GM12878 (cell line): ENCODE results near the gene LMBRD1. TPM values are rescaled to one million over a fixed set of nuclear protein-coding genes. Genes with fewer than 3 reads are reported as not detected.

Experiments used
- ATAC-seq: fragments of 200-7000 bp; cut with Tn5 transposase; 3 replicates; pipeline ENCODE4 v1.9.1; 2020; ENCODE audit warnings: mild to moderate bottlenecking, moderate library complexity
- BruUV-seq: library from RNA; stranded (reverse); fragments of 400-500 nt; replicated peaks from 2 replicates; lab custom pipeline; 2021; lab: Mats Ljungman, UMichigan
- CTCF ChIA-PET: fragments of 300-600 bp; sonication (Branson Sonifier 250); formaldehyde crosslinking; extraction: SDS; loops from one replicate; lab custom pipeline; 2021; ENCODE audit warnings: inconsistent platforms; lab: Yijun Ruan, JAX
- POLR2A ChIA-PET: fragments of 350-600 bp; formaldehyde crosslinking; extraction: SDS; loops from one replicate; lab custom pipeline; 2021; ENCODE audit warnings: inconsistent platforms; lab: Charles Lee
- RAD21 ChIA-PET: fragments of 300-600 bp; sonication (Branson Sonifier 250); formaldehyde crosslinking; loops from one replicate; lab custom pipeline; 2023; ENCODE audit warnings: antibody characterized with exemption; ENCODE audit not compliant: unreplicated experiment; lab: Charles Lee
- SMC1A ChIA-PET: fragments of 300-600 bp; sonication (Branson Sonifier 250); formaldehyde crosslinking; loops from one replicate; lab custom pipeline; 2023; ENCODE audit not compliant: unreplicated experiment, uncharacterized antibody; lab: Charles Lee
- DNase-seq: peaks from one replicate; pipeline ENCODE4 v3.0.0-alpha.2; 2011; ENCODE audit warnings: low read depth, low spot score
- FAIRE-seq: peaks from 3 replicates; lab custom pipeline; 2011; peaks lifted over from hg19 to GRCh38; lab: Jason Lieb, UNC
- H2AFZ ChIP-seq: 2 replicates; pipeline ENCODE4 v1.6.0; 2011; ENCODE audit warnings: low read depth, low read length, control low read depth; ENCODE audit not compliant: control insufficient read depth
- H3K27ac ChIP-seq: 2 replicates; pipeline ENCODE4 v1.5.1; 2011; ENCODE audit warnings: control low read depth; ENCODE audit not compliant: control insufficient read depth, insufficient read depth
- H3K27me3 ChIP-seq, 2 experiments: replicated peaks in 1 of 2; 2 replicates each; pipeline versions ENCODE4 v1.6.0 to v1.6.1; 2011; ENCODE audit warnings: low read length in 1 of 2; ENCODE audit not compliant: control insufficient read depth in 2 of 2, insufficient read depth in 2 of 2
- H3K36me3 ChIP-seq, 2 experiments: 2 replicates each; pipeline ENCODE4 v1.5.1; 2011; ENCODE audit warnings: low read length in 1 of 2; ENCODE audit not compliant: control insufficient read depth in 2 of 2, insufficient read depth in 2 of 2
- H3K4me1 ChIP-seq: 2 replicates; pipeline ENCODE4 v1.6.1; 2011; ENCODE audit warnings: mild to moderate bottlenecking, low read length, moderate library complexity, mixed read lengths; ENCODE audit not compliant: control insufficient read depth, insufficient read depth
- H3K4me2 ChIP-seq: 2 replicates; pipeline ENCODE4 v1.6.0; 2011; ENCODE audit warnings: control low read depth; ENCODE audit not compliant: control insufficient read depth, insufficient read depth
- H3K4me3 ChIP-seq: fragments of 200-600 bp; sonication (generic); 2 replicates; pipeline ENCODE4 v1.5.1; 2016
- H3K79me2 ChIP-seq: 2 replicates; pipeline ENCODE4 v1.6.0; 2011; ENCODE audit warnings: low read length; ENCODE audit not compliant: control insufficient read depth, insufficient read depth
- H3K9ac ChIP-seq: 2 replicates; pipeline ENCODE4 v1.8.0; 2011; ENCODE audit warnings: low read length, control low read depth, mixed read lengths; ENCODE audit not compliant: control insufficient read depth, insufficient read depth
- H3K9me3 ChIP-seq: replicated peaks from 3 replicates; pipeline ENCODE4 v1.5.1; 2011; ENCODE audit warnings: mild to moderate bottlenecking, low read length; ENCODE audit not compliant: control insufficient read depth, insufficient read depth
- H4K20me1 ChIP-seq: 2 replicates; pipeline ENCODE4 v1.6.0; 2011; ENCODE audit not compliant: control insufficient read depth, insufficient read depth
- ASH2L ChIP-seq: fragments of 300-600, 200-600 bp; sonication (generic); IDR thresholded peaks from 2 replicates; pipeline ENCODE4 v1.6.1; 2017; ENCODE audit warnings: low read depth, mild to moderate bottlenecking, borderline replicate concordance
- GABPA ChIP-seq: IDR thresholded peaks from 2 replicates; pipeline ENCODE4 v1.6.1; 2014; ENCODE audit warnings: antibody characterized with exemption, low read depth, mild to moderate bottlenecking, inconsistent platforms
- RAD21 ChIP-seq: IDR thresholded peaks from 2 replicates; pipeline ENCODE4 v1.6.1; 2011; ENCODE audit warnings: mild to moderate bottlenecking, low read depth, low read length, moderate library complexity; ENCODE audit not compliant: insufficient read depth
- SMC3 ChIP-seq: IDR thresholded peaks from 2 replicates; pipeline ENCODE4 v1.6.1; 2011; ENCODE audit warnings: low read length, improper control_type of control experiment, borderline replicate concordance
- WGBS: methylation state at CpG from one replicate; pipeline ENCODE4 v1.1.6; 2016; ENCODE audit warnings: low lambda C conversion rate; ENCODE audit not compliant: insufficient replicate concordance, insufficient coverage; ENCODE audit errors: missing lambda C conversion rate; 5-methylcytosine and 5-hydroxymethylcytosine counted together
- in situ Hi-C: fragments of 300-500 bp; cut with MboI; formaldehyde crosslinking; loops from 9 replicates; pipeline ENCODE4 v1.14.3; 2018; ENCODE audit warnings: mixed read lengths
- intact Hi-C: fragments of 100-400 bp; cut with micrococcal nuclease; formaldehyde crosslinking; loops from one replicate; pipeline ENCODE4 v1.14.2; 2022; ENCODE audit not compliant: unreplicated experiment
- polyA plus RNA-seq, 11 experiments: library from polyadenylated mRNA; depleted of rRNA in 4 of 11; unstranded in 6 of 11; stranded (reverse) in 5 of 11; fragments of >200 nt; fragmentation: Nextera tagmentation in 4 of 11; fragmentation: Illumina TruSeq in 1 of 11; extraction: Ambion mirVana in 4 of 11; extraction: Trizol in 1 of 11; gene quantifications; 1 replicate in 1 of 11; 2 replicates in 10 of 11; pipeline versions ENCODE4 v1.2.1 to v1.2.3, GENCODE V29; 2011 to 2016; ENCODE audit warnings: inconsistent platforms in 2 of 11, missing spikeins in 2 of 11, low read depth in 1 of 11
- total RNA-seq, 4 experiments: library from RNA; depleted of rRNA in 3 of 4; stranded (reverse); fragments of >200 nt in 3 of 4; fragmentation: Illumina TruSeq in 1 of 4; extraction: Trizol in 1 of 4; gene quantifications; 2 replicates each; pipeline versions ENCODE4 v1.2.1 to v1.2.3, GENCODE V29; 2013 to 2021
- TF ChIP-seq, protein P1 (sequence below), 3 experiments: IDR thresholded peaks in 2 of 3; conservative IDR thresholded peaks in 1 of 3; 2 replicates each; pipeline ENCODE4 v1.5.1; 2011; ENCODE audit warnings: low read depth in 3 of 3, low read length in 3 of 3, mild to moderate bottlenecking in 3 of 3, control low read depth in 2 of 3, moderate library complexity in 2 of 3, inconsistent platforms in 1 of 3, mixed read lengths in 1 of 3; ENCODE audit not compliant: control insufficient read depth in 2 of 3, insufficient read depth in 1 of 3; ENCODE audit errors: extremely low read depth in 1 of 3

LMBRD1 gene
- total and polyA plus RNA-seq, 10 of the 15 experiments (the other 5 are each of a cell fraction or from before 2014, with no cell fraction given) = 20.0 to 82.1 (median 27.2) TPM

- no peaks in the 10 kb centered on the region for H3K79me2 ChIP-seq
- H2AFZ ChIP-seq = no peak overlapping the region; the same call in 1 of the 2 replicates
- H3K4me1 ChIP-seq = no peaks in the 10 kb centered on the region
- BruUV-seq = no TSS peak
- in situ Hi-C loops (loop anchor here (25.0 kb wide), 1 partner anchor 380 kb away; no protein-coding TSS in a partner anchor), intact Hi-C loops (loop anchor here (1.0 to 10.0 kb wide), 4 partner anchors 102 to 435 kb away; partner anchors contain the start of gene COL19A1)
- H3K9me3 ChIP-seq = no peaks in the 10 kb centered on the region
- no peak overlapping the region for H3K4me3 ChIP-seq
- CTCF ChIA-PET = interaction anchor here (0.7 to 2.8 kb wide), 20 partner anchors 12 to 470 kb away, joined by 3 to 28 read pairs (median 4); partner anchors contain the start of gene LMBRD1
- H3K4me2 ChIP-seq = no peak overlapping the region
- ATAC-seq (peak; percentile 90), DNase-seq (peak; percentile 11), FAIRE-seq (no peak)
- POLR2A ChIA-PET = no interaction called here
- no peaks in the 10 kb centered on the region; a peak in 1 of 4 replicates for H3K36me3 ChIP-seq
- H3K27me3 ChIP-seq = no peaks in the 10 kb centered on the region
- WGBS = 46% methylated on average over 2 of the region's 2 CpGs
- TF ChIP-seq, protein P1, sequence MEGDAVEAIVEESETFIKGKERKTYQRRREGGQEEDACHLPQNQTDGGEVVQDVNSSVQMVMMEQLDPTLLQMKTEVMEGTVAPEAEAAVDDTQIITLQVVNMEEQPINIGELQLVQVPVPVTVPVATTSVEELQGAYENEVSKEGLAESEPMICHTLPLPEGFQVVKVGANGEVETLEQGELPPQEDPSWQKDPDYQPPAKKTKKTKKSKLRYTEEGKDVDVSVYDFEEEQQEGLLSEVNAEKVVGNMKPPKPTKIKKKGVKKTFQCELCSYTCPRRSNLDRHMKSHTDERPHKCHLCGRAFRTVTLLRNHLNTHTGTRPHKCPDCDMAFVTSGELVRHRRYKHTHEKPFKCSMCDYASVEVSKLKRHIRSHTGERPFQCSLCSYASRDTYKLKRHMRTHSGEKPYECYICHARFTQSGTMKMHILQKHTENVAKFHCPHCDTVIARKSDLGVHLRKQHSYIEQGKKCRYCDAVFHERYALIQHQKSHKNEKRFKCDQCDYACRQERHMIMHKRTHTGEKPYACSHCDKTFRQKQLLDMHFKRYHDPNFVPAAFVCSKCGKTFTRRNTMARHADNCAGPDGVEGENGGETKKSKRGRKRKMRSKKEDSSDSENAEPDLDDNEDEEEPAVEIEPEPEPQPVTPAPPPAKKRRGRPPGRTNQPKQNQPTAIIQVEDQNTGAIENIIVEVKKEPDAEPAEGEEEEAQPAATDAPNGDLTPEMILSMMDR (IDR thresholded peaks at IDR 0.05 in 2 of 3, conservative IDR thresholded peaks at IDR 0.05 in 1 of 3; ENCODE audit: control insufficient read depth in 2 of 3, extremely low read depth in 1 of 3, insufficient read depth in 1 of 3, low read depth in 3 of 3, low read length in 3 of 3) = peak; percentile 10 to 48 (median 29); a peak in 3 of 6 replicates
- TF ChIP-seq GABPA (no peak), RAD21 (peak; percentile 47), SMC3 (peak; percentile 51; the same call in 1 of the 2 replicates), ASH2L (no peak)
- no peaks in the 10 kb centered on the region for H4K20me1 ChIP-seq
- no peak overlapping the region for H3K27ac ChIP-seq
- no peak overlapping the region for H3K9ac ChIP-seq
- SMC1A ChIA-PET = interaction anchor here (0.7 to 4.1 kb wide), 15 partner anchors 12 to 437 kb away, joined by 3 to 57 read pairs (median 4); no protein-coding TSS in a partner anchor
- RAD21 ChIA-PET = interaction anchor here (0.7 to 4.6 kb wide), 13 partner anchors 13 to 488 kb away, joined by 3 to 19 read pairs (median 3); partner anchors contain the start of genes COL19A1 and LMBRD1
These were observed 64.2 kb downstream of the LMBRD1 start for GRCh38 chr6:69732640-69733039.
